H9 (cell line): Measurements from ENCODE around the gene GID8. TPM values are rescaled to one million over a fixed set of nuclear protein-coding genes. Genes with fewer than 3 reads are reported as not detected.
A peak's percentile ranks its signal among the peaks of the same experiment; 100 is the strongest.

ENCODE experiments used
- DNase-seq: peaks from one replicate; pipeline ENCODE4 v3.0.0-alpha.2; 2017
- H2AFZ ChIP-seq: one replicate; pipeline ENCODE4 v1.6.1; 2013; ENCODE audit warnings: mild to moderate bottlenecking, low read length, control low read depth, moderate library complexity
- H2AK5ac ChIP-seq: 2 replicates; pipeline ENCODE4 v1.6.1; 2013; ENCODE audit warnings: low read length, control low read depth, mixed read lengths; ENCODE audit not compliant: insufficient read length
- H2BK120ac ChIP-seq: one replicate; pipeline ENCODE4 v1.6.1; 2013; ENCODE audit warnings: low read depth, mild to moderate bottlenecking, low read length, control low read depth, inconsistent platforms; ENCODE audit not compliant: poor library complexity, severe bottlenecking
- H2BK12ac ChIP-seq: 2 replicates; pipeline ENCODE4 v1.6.1; 2013; ENCODE audit warnings: low read length, control low read depth, mixed read lengths, low read depth; ENCODE audit not compliant: insufficient read length
- H2BK15ac ChIP-seq: 2 replicates; pipeline ENCODE4 v1.6.1; 2013; ENCODE audit warnings: low read depth, low read length, control low read depth
- H2BK20ac ChIP-seq: one replicate; pipeline ENCODE4 v1.6.1; 2013; ENCODE audit warnings: low read depth, mild to moderate bottlenecking, low read length, control low read depth, inconsistent platforms; ENCODE audit not compliant: poor library complexity, severe bottlenecking
- H2BK5ac ChIP-seq: 2 replicates; pipeline ENCODE4 v1.6.1; 2013; ENCODE audit warnings: low read length, control low read depth, mixed read lengths; ENCODE audit not compliant: insufficient read length
- H3K14ac ChIP-seq: 2 replicates; pipeline ENCODE4 v1.6.1; 2013; ENCODE audit warnings: low read length, control low read depth; ENCODE audit not compliant: insufficient read depth
- H3K18ac ChIP-seq: 2 replicates; pipeline ENCODE4 v1.6.1; 2013; ENCODE audit warnings: low read depth, mild to moderate bottlenecking, mixed read lengths, low read length, control low read depth; ENCODE audit not compliant: insufficient read length
- H3K23ac ChIP-seq: 2 replicates; pipeline ENCODE4 v1.6.1; 2013; ENCODE audit warnings: low read length, control low read depth, mixed read lengths, low read depth; ENCODE audit not compliant: insufficient read length
- H3K23me2 ChIP-seq: 2 replicates; pipeline ENCODE4 v1.6.1; 2013; ENCODE audit warnings: low read depth, mild to moderate bottlenecking, mixed read lengths, low read length, control low read depth; ENCODE audit not compliant: insufficient read length, poor library complexity, severe bottlenecking
- H3K27ac ChIP-seq: 2 replicates; pipeline ENCODE4 v1.5.1; 2013; ENCODE audit warnings: low read length, control low read depth, mixed read lengths, low read depth; ENCODE audit not compliant: insufficient read length
- H3K27me3 ChIP-seq: 2 replicates; pipeline ENCODE4 v1.6.1; 2013; ENCODE audit warnings: low read length, control low read depth, inconsistent platforms; ENCODE audit not compliant: insufficient read depth
- H3K4ac ChIP-seq: 2 replicates; pipeline ENCODE4 v1.6.1; 2013; ENCODE audit warnings: low read depth, mild to moderate bottlenecking, control low read depth, inconsistent platforms, low read length, moderate library complexity
- H3K4me1 ChIP-seq: 2 replicates; pipeline ENCODE4 v1.6.1; 2013; ENCODE audit warnings: low read length, control low read depth, inconsistent platforms; ENCODE audit not compliant: insufficient read depth
- H3K4me2 ChIP-seq: 2 replicates; pipeline ENCODE4 v1.6.1; 2013; ENCODE audit warnings: low read length, control low read depth, mixed read lengths; ENCODE audit not compliant: insufficient read length, insufficient read depth
- H3K56ac ChIP-seq: 2 replicates; pipeline ENCODE4 v1.6.1; 2013; ENCODE audit warnings: low read depth, mild to moderate bottlenecking, mixed read lengths, low read length, control low read depth; ENCODE audit not compliant: insufficient read length
- H3K79me1 ChIP-seq: 2 replicates; pipeline ENCODE4 v1.6.1; 2013; ENCODE audit warnings: low read depth, mild to moderate bottlenecking, moderate library complexity, low read length, control low read depth, inconsistent platforms; ENCODE audit not compliant: insufficient read depth, poor library complexity, severe bottlenecking
- H3K79me2 ChIP-seq: 2 replicates; pipeline ENCODE4 v1.6.1; 2013; ENCODE audit warnings: low read length, control low read depth, inconsistent platforms; ENCODE audit not compliant: insufficient read depth
- H3K9ac ChIP-seq: 2 replicates; pipeline ENCODE4 v1.6.1; 2013; ENCODE audit warnings: low read length, control low read depth, mixed read lengths; ENCODE audit not compliant: insufficient read length; ENCODE audit errors: extremely low read depth
- H3K9me3 ChIP-seq: one replicate; pipeline ENCODE4 v1.6.1; 2013; ENCODE audit warnings: low read depth, low read length, inconsistent platforms; ENCODE audit not compliant: control insufficient read depth
- H3T11ph ChIP-seq: one replicate; pipeline ENCODE4 v1.6.1; 2013; ENCODE audit warnings: mild to moderate bottlenecking, low read length, control low read depth, inconsistent platforms
- H4K20me1 ChIP-seq: one replicate; pipeline ENCODE4 v1.6.1; 2013; ENCODE audit not compliant: control insufficient read depth, insufficient read length, insufficient read depth
- H4K5ac ChIP-seq: 2 replicates; pipeline ENCODE4 v1.6.1; 2013; ENCODE audit warnings: low read depth, mild to moderate bottlenecking, mixed read lengths, low read length, control low read depth; ENCODE audit not compliant: insufficient read length
- H4K8ac ChIP-seq: replicated peaks from 2 replicates; pipeline ENCODE4 v1.6.1; 2013; ENCODE audit warnings: low read length, control low read depth, mixed read lengths, low read depth; ENCODE audit not compliant: insufficient read length
- H4K91ac ChIP-seq: 2 replicates; pipeline ENCODE4 v1.6.1; 2013; ENCODE audit warnings: low read depth, mild to moderate bottlenecking, moderate library complexity, mixed read lengths, low read length, control low read depth; ENCODE audit not compliant: insufficient read length
- H3K27ac Mint-ChIP-seq, 3 experiments: 2 replicates in 2 of 3; 3 replicates in 1 of 3; pipeline ENCODE4 v1.8.0; 2020 to 2021; ENCODE audit warnings: mixed read lengths in 3 of 3, mild to moderate bottlenecking in 1 of 3, moderate library complexity in 1 of 3
- H3K27me3 Mint-ChIP-seq: 2 replicates; pipeline ENCODE4 v1.8.0; 2021; ENCODE audit warnings: low read depth, mild to moderate bottlenecking, moderate library complexity, mixed read lengths
- H3K36me3 Mint-ChIP-seq, 3 experiments: 2 replicates in 2 of 3; 3 replicates in 1 of 3; pipeline ENCODE4 v1.8.0; 2020 to 2021; ENCODE audit warnings: low read depth in 3 of 3, mixed read lengths in 3 of 3; ENCODE audit not compliant: insufficient read depth in 1 of 3
- H3K4me1 Mint-ChIP-seq, 2 experiments: 2 replicates each; pipeline ENCODE4 v1.8.0; 2020; ENCODE audit warnings: mixed read lengths in 2 of 2
- H3K4me3 Mint-ChIP-seq, 2 experiments: 2 replicates in 1 of 2; 3 replicates in 1 of 2; pipeline ENCODE4 v1.8.0; 2020 to 2021; ENCODE audit warnings: mild to moderate bottlenecking in 2 of 2, mixed read lengths in 2 of 2, moderate library complexity in 1 of 2
- H3K9me3 Mint-ChIP-seq, 2 experiments: 2 replicates in 1 of 2; 3 replicates in 1 of 2; pipeline ENCODE4 v1.8.0; 2020; ENCODE audit warnings: mild to moderate bottlenecking in 2 of 2, mixed read lengths in 2 of 2, moderate library complexity in 1 of 2
- WGBS: extraction: QIAGEN DNeasy Blood & Tissue Kit; methylation state at CpG from one replicate; pipeline ENCODE4 v1.1.7; 2013; ENCODE audit warnings: missing lambda C conversion rate, low lambda C conversion rate, mixed read lengths; ENCODE audit not compliant: insufficient read length; ENCODE audit errors: extremely low coverage; 5-methylcytosine and 5-hydroxymethylcytosine counted together
- total RNA-seq: library from RNA; stranded (reverse); gene quantifications from 2 replicates; pipeline ENCODE4 v1.2.1, GENCODE V29; 2021
- TF ChIP-seq, protein P1 (sequence below): fragments of 200-600 bp; sonication (generic); conservative IDR thresholded peaks from 3 replicates; pipeline ENCODE4 v1.8.0; 2021; ENCODE audit warnings: antibody characterized with exemption, mild to moderate bottlenecking

GID8 gene
- total RNA-seq, 1 experiment from 2014 or later: 60.9 TPM

DNA sequence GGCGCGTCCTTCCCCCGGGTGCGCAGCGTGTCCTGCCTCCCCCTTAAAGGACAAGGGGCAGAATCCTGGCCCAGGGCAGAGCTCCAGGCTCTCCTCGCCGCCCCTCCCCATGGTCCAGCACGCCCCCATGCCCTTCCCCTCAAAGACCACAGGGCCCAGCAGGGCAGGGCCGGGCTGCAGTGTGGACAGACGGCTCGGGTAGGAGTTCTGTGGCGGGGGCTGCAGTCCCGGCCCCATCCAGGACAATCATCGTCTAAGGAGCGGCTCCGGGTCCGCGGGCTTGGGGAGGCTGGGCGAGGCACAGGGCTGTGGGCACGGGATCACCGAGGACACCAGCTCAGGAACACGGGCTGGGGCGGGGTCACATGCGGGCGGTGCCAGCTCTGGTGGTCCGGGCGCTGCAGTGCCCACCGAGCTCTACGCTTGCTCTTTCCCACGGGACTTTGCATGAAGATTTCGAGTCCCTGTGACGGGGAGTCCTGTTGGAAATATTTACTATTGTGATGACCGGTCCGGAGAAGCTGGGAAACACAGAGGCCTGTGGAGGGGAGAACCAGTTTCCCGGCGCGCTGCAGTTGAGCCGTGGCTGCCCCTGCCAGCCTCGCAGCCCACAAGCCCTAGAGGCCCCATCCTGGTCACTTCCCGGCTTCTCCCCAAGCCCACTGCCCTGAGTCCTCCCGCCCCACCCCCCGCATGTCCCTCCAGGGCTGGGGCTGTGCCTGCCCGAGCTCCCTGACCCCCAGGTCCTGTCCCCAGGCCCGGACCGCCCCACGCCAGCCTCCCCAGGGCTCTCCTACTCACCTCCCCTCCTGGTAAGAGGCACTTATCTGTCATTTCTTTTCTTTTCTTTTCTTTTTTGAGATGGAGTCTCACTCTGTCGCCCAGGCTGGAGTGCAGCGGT, 35.1 kb downstream of the GID8 start:
- DNase-seq: no peak
- peak overlapping the region; percentile 27 for H3K4me2 ChIP-seq
- no peak overlapping the region for H4K8ac ChIP-seq
- H2BK15ac ChIP-seq: no peak overlapping the region
- no peak overlapping the region for H4K5ac ChIP-seq
- TF ChIP-seq, protein P1, sequence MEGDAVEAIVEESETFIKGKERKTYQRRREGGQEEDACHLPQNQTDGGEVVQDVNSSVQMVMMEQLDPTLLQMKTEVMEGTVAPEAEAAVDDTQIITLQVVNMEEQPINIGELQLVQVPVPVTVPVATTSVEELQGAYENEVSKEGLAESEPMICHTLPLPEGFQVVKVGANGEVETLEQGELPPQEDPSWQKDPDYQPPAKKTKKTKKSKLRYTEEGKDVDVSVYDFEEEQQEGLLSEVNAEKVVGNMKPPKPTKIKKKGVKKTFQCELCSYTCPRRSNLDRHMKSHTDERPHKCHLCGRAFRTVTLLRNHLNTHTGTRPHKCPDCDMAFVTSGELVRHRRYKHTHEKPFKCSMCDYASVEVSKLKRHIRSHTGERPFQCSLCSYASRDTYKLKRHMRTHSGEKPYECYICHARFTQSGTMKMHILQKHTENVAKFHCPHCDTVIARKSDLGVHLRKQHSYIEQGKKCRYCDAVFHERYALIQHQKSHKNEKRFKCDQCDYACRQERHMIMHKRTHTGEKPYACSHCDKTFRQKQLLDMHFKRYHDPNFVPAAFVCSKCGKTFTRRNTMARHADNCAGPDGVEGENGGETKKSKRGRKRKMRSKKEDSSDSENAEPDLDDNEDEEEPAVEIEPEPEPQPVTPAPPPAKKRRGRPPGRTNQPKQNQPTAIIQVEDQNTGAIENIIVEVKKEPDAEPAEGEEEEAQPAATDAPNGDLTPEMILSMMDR: no peak
- H3K9me3 Mint-ChIP-seq: peaks cover 3% of the 10 kb centered on the region in 2 experiments; a peak in 2 of 5 replicates
- H4K91ac ChIP-seq: no peak overlapping the region
- no peaks in the 10 kb centered on the region for H3K79me1 ChIP-seq
- H3K27me3 ChIP-seq: peaks cover 7% of the 10 kb centered on the region; the same call in 1 of the 2 replicates
- H3K27me3 Mint-ChIP-seq: peaks cover 59% of the 10 kb centered on the region
- H2AK5ac ChIP-seq: no peak overlapping the region
- H3K14ac ChIP-seq: no peak overlapping the region
- H2BK20ac ChIP-seq: no peak overlapping the region
- no peaks in the 10 kb centered on the region for H4K20me1 ChIP-seq
- H2BK5ac ChIP-seq: no peak overlapping the region
- H3K23ac ChIP-seq: no peak overlapping the region
- no peak overlapping the region for H2AFZ ChIP-seq
- H3T11ph ChIP-seq: no peak overlapping the region
- H3K23me2 ChIP-seq: peaks cover 3% of the 10 kb centered on the region
- no peak overlapping the region for H3K56ac ChIP-seq
- H3K18ac ChIP-seq: no peak overlapping the region
- no peak overlapping the region for H3K27ac ChIP-seq
- peak overlapping the region; percentile 56 to 80 for H3K4me3 Mint-ChIP-seq
- WGBS: no CpG with 5 or more reads among the region's 48 CpGs
- H3K4me1 Mint-ChIP-seq: peaks cover 27 to 29% of the 10 kb centered on the region in 2 experiments
- no peaks in the 10 kb centered on the region for H3K9me3 ChIP-seq
- H3K36me3 Mint-ChIP-seq: peaks cover 0 to 3% (median 0%) of the 10 kb centered on the region in 3 experiments; a peak in 1 of 7 replicates
- no peak overlapping the region for H3K9ac ChIP-seq
- no peak overlapping the region for H3K4ac ChIP-seq
- H3K4me1 ChIP-seq: peaks cover 6% of the 10 kb centered on the region
- H3K79me2 ChIP-seq: no peaks in the 10 kb centered on the region
- no peak overlapping the region for H2BK120ac ChIP-seq
- H2BK12ac ChIP-seq: no peak overlapping the region
- no peak overlapping the region for H3K27ac Mint-ChIP-seq
